Neural progenitor cell (in vitro differentiated cells): ENCODE measurements around the gene INA. TPM values are rescaled to one million over a fixed set of nuclear protein-coding genes. Genes with fewer than 3 reads are reported as not detected.

Source experiments
- DNase-seq: peaks from one replicate; pipeline ENCODE4 v3.0.0-alpha.2; 2016; ENCODE audit warnings: low spot score
- H2AFZ ChIP-seq: fragments of 200-600 bp; sonication (generic); replicated peaks from 2 replicates; pipeline ENCODE4 v1.6.1; 2016; ENCODE audit warnings: antibody characterized with exemption
- H3F3A ChIP-seq: fragments of 200-600 bp; sonication (generic); 2 replicates; pipeline ENCODE4 v1.6.1; 2016; ENCODE audit warnings: antibody characterized with exemption, low read depth
- H3K27ac ChIP-seq: fragments of 200-600 bp; sonication (generic); 2 replicates; pipeline ENCODE4 v1.5.1; 2016; ENCODE audit warnings: mild to moderate bottlenecking
- H3K27me3 ChIP-seq: fragments of 200-600 bp; sonication (generic); 2 replicates; pipeline ENCODE4 v1.6.1; 2016; ENCODE audit warnings: mild to moderate bottlenecking, moderate library complexity
- H3K36me3 ChIP-seq: fragments of 200-600 bp; sonication (generic); 2 replicates; pipeline ENCODE4 v1.5.1; 2016
- H3K4me1 ChIP-seq: fragments of 200-600 bp; sonication (generic); 2 replicates; pipeline ENCODE4 v1.6.1; 2016; ENCODE audit warnings: mixed run types
- H3K4me2 ChIP-seq: fragments of 200-600 bp; sonication (generic); 2 replicates; pipeline ENCODE4 v1.6.1; 2016
- H3K4me3 ChIP-seq: fragments of 200-600 bp; sonication (generic); 2 replicates; pipeline ENCODE4 v1.5.1; 2016
- H3K79me2 ChIP-seq: fragments of 200-600 bp; sonication (generic); 2 replicates; pipeline ENCODE4 v1.6.1; 2016; ENCODE audit warnings: low read depth
- H3K9ac ChIP-seq: fragments of 200-600 bp; sonication (generic); 2 replicates; pipeline ENCODE4 v1.6.1; 2016
- H3K9me3 ChIP-seq: fragments of 200-600 bp; sonication (generic); 2 replicates; pipeline ENCODE4 v1.5.1; 2016; ENCODE audit warnings: low read depth
- H4K20me1 ChIP-seq: fragments of 200-600 bp; sonication (generic); 2 replicates; pipeline ENCODE4 v1.6.1; 2016; ENCODE audit warnings: low read depth
- H3K27ac Mint-ChIP-seq: 3 replicates; pipeline ENCODE4 v1.8.0; 2021; ENCODE audit warnings: mixed read lengths
- H3K27me3 Mint-ChIP-seq: 2 replicates; pipeline ENCODE4 v1.8.0; 2022; ENCODE audit warnings: low read depth, mild to moderate bottlenecking, inconsistent platforms, moderate library complexity, mixed read lengths; ENCODE audit not compliant: insufficient read depth
- H3K36me3 Mint-ChIP-seq: 3 replicates; pipeline ENCODE4 v1.8.0; 2021; ENCODE audit warnings: mixed read lengths
- H3K4me1 Mint-ChIP-seq: 3 replicates; pipeline ENCODE4 v1.8.0; 2021; ENCODE audit warnings: mixed read lengths
- H3K4me3 Mint-ChIP-seq: 3 replicates; pipeline ENCODE4 v1.8.0; 2021; ENCODE audit warnings: mild to moderate bottlenecking, moderate library complexity, mixed read lengths
- H3K9me3 Mint-ChIP-seq: 3 replicates; pipeline ENCODE4 v1.8.0; 2020; ENCODE audit warnings: mixed read lengths
- CTCF ChIP-seq: fragments of 200-600 bp; sonication (generic); IDR thresholded peaks from 2 replicates; pipeline ENCODE4 v1.5.1; 2017; ENCODE audit warnings: antibody characterized with exemption, mild to moderate bottlenecking
- EZH2 ChIP-seq: fragments of 200-600 bp; sonication (generic); IDR thresholded peaks from 2 replicates; pipeline ENCODE4 v1.6.1; 2017; ENCODE audit warnings: antibody characterized with exemption, mild to moderate bottlenecking, moderate library complexity
- EZH2phosphoT487 ChIP-seq: fragments of 200-600 bp; sonication (generic); IDR thresholded peaks from 2 replicates; pipeline ENCODE4 v1.6.1; 2017; ENCODE audit warnings: antibody characterized with exemption
- total RNA-seq: library from RNA; depleted of rRNA; stranded (reverse); fragments of >200 nt; gene quantifications from 2 replicates; pipeline ENCODE4 v1.2.3, GENCODE V29; 2015; ENCODE audit warnings: low replicate concordance

The INA gene
- total RNA-seq = 9.7 and 9.8 TPM in 2 replicates

DNA sequence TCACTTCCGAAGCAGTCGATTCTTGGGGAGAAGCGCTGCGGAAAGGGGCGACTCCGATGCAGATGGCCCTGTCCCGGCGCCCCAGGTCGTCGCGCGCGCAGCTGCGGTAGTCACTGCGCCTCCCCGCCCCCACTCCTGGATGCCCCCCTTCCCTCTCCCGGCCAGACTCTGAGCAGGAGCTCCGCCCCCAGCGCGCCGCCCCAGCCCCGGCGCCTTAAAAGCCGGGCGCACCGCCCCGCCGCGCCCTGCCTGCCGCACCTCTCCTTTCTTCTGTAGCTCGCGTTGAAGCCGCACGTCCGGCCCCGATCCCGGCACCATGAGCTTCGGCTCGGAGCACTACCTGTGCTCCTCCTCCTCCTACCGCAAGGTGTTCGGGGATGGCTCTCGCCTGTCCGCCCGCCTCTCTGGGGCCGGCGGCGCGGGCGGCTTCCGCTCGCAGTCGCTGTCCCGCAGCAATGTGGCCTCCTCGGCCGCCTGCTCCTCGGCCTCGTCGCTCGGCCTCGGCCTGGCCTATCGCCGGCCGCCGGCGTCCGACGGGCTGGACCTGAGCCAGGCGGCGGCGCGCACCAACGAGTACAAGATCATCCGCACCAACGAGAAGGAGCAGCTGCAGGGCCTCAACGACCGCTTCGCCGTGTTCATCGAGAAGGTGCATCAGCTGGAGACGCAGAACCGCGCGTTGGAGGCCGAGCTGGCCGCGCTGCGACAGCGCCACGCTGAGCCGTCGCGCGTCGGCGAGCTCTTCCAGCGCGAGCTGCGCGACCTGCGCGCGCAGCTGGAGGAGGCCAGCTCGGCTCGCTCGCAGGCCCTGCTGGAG, at the start of gene INA:
INA (plus strand) TSS at position 243 of the 817 bp plus-strand sequence; CDS start at position 317, 74 bp downstream.
- peak within 1 kb of the TSS; percentile 84 for H2AFZ ChIP-seq
- H3K4me3 Mint-ChIP-seq = peak within 1 kb of the TSS; percentile 85
- H3K36me3 Mint-ChIP-seq = no peaks in the 10 kb centered on the region
- peak; percentile 94 for DNase-seq
- H4K20me1 ChIP-seq = peaks cover 48% of the 10 kb centered on the region
- H3K27ac Mint-ChIP-seq = no peak within 1 kb of the TSS
- peaks cover 24% of the 10 kb centered on the region for H3K4me1 Mint-ChIP-seq
- H3K4me1 ChIP-seq = peaks cover 29% of the 10 kb centered on the region
- H3K79me2 ChIP-seq = no peaks in the 10 kb centered on the region
- peaks cover 45% of the 10 kb centered on the region for H3F3A ChIP-seq
- no peak within 1 kb of the TSS for H3K27ac ChIP-seq
- peaks cover 75% of the 10 kb centered on the region for H3K27me3 ChIP-seq
- no peak within 1 kb of the TSS for H3K9ac ChIP-seq
- no peaks in the 10 kb centered on the region for H3K9me3 ChIP-seq
- peak within 1 kb of the TSS; percentile 54 for H3K4me3 ChIP-seq
- no peaks in the 10 kb centered on the region for H3K36me3 ChIP-seq
- no peaks in the 10 kb centered on the region for H3K9me3 Mint-ChIP-seq
- H3K27me3 Mint-ChIP-seq = peaks cover 32% of the 10 kb centered on the region
- H3K4me2 ChIP-seq = peak within 1 kb of the TSS; percentile 76
- TF ChIP-seq CTCF = peak; percentile 16
- TF ChIP-seq EZH2 = peak; percentile 87
- peak; percentile 82 for TF ChIP-seq EZH2phosphoT487

GRCh38 chr10:103227416-103227815, 49.5 kb upstream of the INA start:
- Mint-ChIP-seq H3K4me3 (no peak overlapping the region), H3K27ac (no peak overlapping the region), H3K9me3 (peaks cover 13% of the 10 kb centered on the region), H3K36me3 (no peaks in the 10 kb centered on the region), H3K27me3 (peaks cover 5% of the 10 kb centered on the region), H3K4me1 (peaks cover 17% of the 10 kb centered on the region)
- H3K79me2 ChIP-seq = no peaks in the 10 kb centered on the region
- DNase-seq = no peak
- no peaks in the 10 kb centered on the region for H3K36me3 ChIP-seq
- no peaks in the 10 kb centered on the region for H3K27me3 ChIP-seq
- no peaks in the 10 kb centered on the region for H4K20me1 ChIP-seq
- peaks cover 30% of the 10 kb centered on the region for H3F3A ChIP-seq
- no peak overlapping the region for H3K4me2 ChIP-seq
- H3K27ac ChIP-seq = no peak overlapping the region
- TF ChIP-seq CTCF = no peak
- no peak for TF ChIP-seq EZH2
- TF ChIP-seq EZH2phosphoT487 = no peak
- H3K4me1 ChIP-seq = peaks cover 17% of the 10 kb centered on the region
- H3K9ac ChIP-seq = no peak overlapping the region
- no peaks in the 10 kb centered on the region for H3K9me3 ChIP-seq
- no peak overlapping the region for H2AFZ ChIP-seq
- H3K4me3 ChIP-seq = no peak overlapping the region

DNA sequence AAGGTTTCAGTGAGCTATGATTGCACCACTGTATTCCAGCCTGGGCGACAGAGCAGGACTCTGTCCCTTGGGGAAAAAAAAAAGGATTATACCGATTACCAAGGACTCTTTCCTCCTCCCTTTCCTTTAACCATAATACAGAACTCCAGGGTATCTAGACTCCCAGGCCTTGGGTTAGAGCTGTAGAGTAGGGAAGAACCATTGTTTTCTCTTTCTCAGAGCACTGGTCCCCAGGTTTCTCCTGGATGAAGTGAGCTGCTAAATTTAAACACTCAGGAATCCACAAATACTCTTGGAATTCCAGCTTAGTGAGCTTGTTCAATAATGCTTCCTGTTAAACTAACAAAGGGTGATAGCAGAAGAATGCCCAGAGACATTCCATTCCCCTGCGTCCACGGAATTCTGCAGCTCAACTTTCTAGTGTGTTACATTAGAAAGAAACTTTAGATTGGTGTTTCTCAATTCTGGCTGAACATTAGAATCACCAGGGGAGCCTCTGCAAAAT, 45.8 kb upstream of the INA start:
- H3K36me3 ChIP-seq = no peaks in the 10 kb centered on the region
- H3K36me3 Mint-ChIP-seq = no peaks in the 10 kb centered on the region
- H3K9me3 ChIP-seq = no peaks in the 10 kb centered on the region
- H3K27ac Mint-ChIP-seq = peak overlapping the region; percentile 85
- peak overlapping the region; percentile 94 for H3K27ac ChIP-seq
- H3K4me1 ChIP-seq = peaks cover 17% of the 10 kb centered on the region
- H3K9me3 Mint-ChIP-seq = no peaks in the 10 kb centered on the region
- DNase-seq = peak; percentile 83
- H3K27me3 Mint-ChIP-seq = peaks cover 5% of the 10 kb centered on the region
- no peak overlapping the region for H3K4me3 ChIP-seq
- peak overlapping the region; percentile 56 for H3K4me2 ChIP-seq
- no peaks in the 10 kb centered on the region for H3K27me3 ChIP-seq
- H3K79me2 ChIP-seq = no peaks in the 10 kb centered on the region
- H4K20me1 ChIP-seq = no peaks in the 10 kb centered on the region
- H3K9ac ChIP-seq = no peak overlapping the region
- TF ChIP-seq EZH2phosphoT487 (no peak), EZH2 (no peak), CTCF (no peak)
- no peak overlapping the region for H3K4me3 Mint-ChIP-seq
- H3F3A ChIP-seq = peaks cover 37% of the 10 kb centered on the region
- peaks cover 17% of the 10 kb centered on the region for H3K4me1 Mint-ChIP-seq
- H2AFZ ChIP-seq = no peak overlapping the region
